Activated T-helper 9 cell treated with anti-CD3 and anti-CD28 coated beads, Interleukin-2, amount 50 U/mL, for 16 hours (primary cell): Measurements from ENCODE around the gene HUWE1.

Experiments
- DNase-seq: peaks from one replicate; pipeline ENCODE4 v3.0.0-alpha.2; 2020; ENCODE audit warnings: low read depth

The HUWE1 gene

DNA sequence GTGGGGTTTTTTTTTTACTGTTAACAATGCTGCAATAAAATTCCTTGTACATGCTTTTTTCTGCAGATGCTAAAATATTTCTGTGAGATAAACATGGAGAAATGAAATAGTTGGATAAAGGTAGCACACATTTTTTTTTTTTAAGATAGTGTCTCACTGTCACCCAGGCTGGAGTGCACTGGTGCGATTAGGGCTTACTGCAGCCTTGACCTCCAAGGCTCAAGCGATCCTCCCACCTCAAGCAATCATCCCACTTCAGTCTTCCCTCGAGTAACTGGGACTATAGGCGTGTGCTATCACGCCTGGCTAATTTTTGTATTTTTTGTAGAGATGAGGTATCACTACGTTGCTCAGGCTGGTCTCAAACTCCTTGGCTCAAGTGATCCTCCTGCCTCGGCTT lies 1.8 kb upstream of the HUWE1 start:
- DNase-seq: no peak

DNA sequence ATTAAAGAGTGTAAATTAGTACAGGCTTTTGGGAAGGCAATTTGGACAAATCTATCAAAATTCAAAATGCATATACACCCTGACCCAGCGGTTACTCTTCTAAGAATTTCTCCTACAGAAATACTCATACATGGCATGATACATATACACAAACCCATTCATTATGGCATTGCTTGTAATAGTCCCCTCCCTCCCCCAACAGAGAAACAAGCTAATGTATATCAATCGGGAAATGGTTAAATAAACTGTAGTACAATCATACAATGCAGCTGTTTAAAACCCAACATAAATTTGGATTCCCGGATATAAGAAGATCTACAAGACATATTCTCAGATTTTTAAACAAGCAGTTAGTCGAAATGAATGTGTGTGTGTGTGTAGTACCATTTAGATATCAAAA lies 808 bp downstream of the HUWE1 start:
- DNase-seq: no peak

DNA sequence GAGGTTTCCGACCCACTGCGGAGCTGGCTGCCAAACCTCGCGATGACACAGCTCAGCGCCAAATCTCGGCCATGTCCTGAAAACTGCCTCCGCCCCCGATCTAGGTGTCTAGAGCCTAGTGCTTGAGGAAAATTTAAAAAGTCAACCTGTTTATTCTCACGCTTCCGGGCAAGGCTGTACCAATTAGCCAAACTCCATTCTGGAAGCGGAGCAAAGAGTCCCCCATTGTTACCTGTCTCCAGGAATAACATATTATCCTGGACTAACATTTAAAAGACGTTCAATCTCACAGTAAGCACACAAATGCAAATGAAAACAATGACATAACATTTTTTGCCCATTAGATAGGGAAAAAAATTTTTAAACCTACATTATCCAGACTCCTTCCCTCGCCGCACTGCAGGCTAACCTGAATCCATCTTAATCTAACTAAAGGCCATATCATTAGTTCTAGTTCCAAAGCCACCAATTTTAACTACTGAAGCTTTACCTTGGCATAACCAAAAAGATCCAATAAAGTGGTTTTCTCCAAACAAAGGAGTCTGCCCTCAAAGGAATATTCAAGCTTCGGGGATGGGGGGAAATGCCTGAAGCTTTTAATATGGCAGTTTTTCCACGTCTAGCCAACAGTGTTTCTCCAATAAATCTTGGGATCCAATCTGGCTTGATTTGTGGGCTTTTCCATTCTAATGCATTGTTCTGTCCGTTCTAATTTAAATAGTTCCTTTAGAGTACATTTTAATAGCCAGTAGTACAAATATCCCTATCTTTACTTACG lies 1.9 kb downstream of the HUWE1 start:
- DNase-seq: no peak

DNA sequence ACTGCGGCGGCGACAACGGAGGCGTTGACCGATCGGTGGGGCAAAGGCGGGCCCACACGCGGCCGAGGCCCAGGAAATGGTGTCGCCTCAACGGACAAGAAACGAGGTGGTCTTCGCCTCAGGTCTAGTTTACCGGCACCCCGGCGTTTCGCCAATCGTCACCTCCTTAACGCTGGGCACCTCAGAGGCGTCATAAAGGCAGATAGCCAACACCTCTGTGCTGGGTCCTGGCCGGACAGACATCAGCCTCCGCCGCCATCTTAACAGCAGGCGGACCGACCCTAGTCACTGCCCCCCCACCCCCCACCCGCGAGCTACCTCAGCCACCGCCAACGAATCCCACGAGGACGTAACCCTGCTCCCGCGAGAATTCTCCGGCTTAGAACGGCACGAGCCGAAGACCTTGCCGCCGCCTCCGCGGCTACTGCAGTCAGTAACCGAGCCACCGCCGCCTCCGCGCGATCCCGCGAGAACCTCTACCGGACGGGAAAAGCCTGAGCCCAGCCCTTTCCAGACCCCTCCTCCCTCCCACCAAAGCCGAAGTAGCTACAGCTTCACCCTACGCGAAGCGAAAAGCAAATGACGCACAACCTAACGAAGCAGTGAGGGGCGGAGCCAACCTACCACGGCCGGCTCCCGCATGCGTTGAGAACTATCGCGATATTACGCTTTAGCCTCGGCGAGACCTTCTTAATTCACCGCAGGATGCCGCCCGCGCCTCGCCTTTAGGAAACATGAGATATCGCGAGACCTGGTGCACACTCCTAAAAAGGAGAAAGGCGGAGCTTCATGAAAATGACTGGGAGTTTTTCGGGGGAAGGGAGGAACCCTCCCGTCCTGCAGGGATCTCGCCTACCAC lies 2.7 kb downstream of the HUWE1 start:
- peak; percentile 79 for DNase-seq

DNA sequence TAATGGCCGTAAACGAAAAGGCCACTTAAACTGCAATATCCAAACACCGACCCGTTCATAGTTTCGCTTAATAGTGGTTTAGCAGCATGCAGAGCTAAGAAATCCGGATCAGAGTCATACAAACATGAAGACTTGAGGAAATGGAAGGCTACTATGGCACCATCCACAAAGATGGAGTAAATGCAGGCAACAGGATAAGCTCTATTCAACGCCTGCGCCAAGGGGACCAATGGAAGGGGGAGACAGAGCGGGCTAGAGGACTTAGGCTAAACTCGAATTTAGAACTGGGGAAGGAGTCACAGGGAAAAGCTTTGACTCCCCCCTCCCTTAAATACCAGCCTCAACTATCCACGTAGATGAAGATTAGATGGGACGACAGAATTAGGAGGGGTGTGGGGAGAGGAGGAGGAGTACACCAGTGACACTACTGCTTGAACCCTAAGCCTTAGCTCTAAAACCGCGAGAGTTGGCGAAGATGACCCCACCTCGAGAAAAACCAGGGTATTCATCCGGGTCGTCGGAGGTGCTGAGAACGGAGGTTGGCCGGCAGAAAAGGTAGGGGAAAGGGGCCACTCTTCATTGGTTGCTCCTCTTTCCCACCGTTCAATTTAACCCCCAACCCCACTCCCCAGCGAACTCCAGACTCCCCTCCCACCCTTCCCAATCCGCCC lies 3.5 kb downstream of the HUWE1 start:
- no peak for DNase-seq

DNA sequence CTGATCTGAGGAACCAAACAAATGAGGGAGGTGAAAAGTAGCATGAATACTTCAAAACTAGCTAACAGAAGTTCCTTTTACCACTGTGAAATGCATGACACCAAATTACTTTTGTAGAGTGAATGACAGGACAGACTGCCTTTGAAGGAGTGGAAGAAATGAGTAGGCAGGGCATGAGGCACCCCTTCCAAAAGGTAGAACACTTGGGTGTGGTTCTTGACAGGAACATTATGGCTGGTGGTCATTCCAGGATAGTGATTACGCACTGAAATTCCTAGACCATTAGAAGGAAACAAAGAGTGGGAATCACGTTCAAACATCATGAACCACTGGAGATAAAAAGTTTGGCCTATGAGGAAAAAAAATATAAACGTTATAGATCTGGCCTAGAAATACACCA lies 4.9 kb downstream of the HUWE1 start:
- DNase-seq: no peak

DNA sequence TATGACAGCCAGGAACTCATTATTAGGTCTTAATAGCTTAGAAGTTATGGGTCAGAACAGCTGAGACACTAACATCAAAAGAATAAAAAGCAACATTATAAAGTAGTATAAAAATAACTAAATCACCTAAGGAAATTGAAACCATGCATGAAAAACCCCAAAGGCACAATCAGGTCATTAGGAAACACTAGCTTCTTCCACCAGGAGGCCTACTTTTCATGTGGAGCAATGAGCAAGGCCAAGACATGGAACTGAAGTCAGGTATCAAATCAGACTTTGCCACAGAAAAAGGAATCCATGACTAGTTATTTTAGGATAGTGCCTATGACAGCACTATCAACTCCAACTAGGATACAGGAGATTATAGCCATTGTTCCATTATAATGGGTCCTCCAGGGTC lies 7.9 kb downstream of the HUWE1 start:
- DNase-seq: no peak

DNA sequence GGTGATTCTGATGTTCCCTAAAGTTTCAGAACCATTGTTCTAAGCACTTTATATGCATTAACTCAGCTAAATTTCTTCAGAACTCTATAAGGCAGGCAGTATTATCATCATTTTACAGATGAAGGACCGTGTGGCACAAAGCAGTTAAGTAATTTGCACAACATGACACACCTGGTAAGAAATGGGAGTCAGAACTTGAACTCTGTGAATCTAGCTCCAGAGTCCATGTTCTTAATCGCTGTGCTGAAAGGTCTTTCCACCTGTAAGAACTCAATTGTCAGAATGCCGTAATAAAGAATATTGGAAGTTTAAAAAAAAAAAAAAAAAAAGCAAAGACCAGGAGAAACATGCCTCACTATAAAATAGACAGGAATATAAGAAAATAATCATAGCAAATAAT lies 9.2 kb downstream of the HUWE1 start:
- no peak for DNase-seq

DNA sequence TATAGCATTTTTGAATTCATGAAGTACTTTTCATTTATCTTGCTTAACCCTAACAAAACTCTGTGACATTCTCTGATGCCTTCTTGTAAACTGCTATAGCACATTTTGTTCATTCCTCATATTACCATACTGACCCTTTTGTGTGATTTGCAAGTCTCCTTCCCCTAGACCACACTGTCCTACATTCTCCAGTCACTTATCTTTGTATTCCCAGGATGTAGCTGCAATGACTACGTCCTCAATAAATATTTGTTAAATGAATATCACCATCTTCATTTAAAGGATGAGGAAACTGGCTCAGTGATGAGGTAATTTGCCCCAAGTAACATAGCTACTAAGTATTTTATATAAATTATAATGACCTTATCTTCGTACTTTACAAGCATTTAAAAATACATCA lies 11.9 kb downstream of the HUWE1 start:
- no peak for DNase-seq

DNA sequence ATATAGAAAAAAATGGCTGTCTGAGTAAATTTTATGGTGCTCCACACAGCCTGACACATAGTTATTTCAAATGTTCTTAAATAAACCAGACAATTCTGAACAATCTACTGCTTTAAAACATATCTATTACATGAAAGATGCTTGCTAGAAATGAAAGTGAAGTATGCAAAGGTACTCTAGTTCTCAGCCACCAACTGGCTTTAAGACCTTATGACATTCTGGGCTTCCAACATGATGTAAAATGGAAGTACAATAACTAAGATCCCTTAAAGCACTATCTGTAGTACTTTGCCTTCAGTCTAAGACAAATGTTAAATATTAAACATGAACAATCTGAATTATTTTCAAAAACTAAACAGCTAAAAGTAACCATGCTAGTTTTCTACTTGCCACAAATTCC lies 17.3 kb downstream of the HUWE1 start:
- no peak for DNase-seq

DNA sequence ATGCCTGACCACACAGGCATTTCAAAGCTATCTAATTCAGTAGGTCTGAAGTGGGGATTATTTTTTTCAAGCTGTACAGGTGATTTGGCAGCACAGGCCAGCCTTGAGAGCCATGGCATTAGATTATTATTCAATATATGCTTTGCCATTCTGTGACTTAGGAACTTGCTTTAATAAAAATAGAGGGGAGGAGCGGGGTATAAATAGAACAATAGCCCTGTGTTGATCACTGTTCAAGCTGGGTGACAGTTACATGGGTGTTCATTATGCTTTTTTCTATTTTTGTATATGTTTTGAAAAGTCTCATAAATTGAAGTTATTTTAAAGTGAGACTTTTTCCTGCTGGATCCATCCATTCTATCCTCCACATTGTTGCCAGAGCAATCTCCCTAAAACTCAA lies 20.3 kb downstream of the HUWE1 start:
- DNase-seq: no peak

DNA sequence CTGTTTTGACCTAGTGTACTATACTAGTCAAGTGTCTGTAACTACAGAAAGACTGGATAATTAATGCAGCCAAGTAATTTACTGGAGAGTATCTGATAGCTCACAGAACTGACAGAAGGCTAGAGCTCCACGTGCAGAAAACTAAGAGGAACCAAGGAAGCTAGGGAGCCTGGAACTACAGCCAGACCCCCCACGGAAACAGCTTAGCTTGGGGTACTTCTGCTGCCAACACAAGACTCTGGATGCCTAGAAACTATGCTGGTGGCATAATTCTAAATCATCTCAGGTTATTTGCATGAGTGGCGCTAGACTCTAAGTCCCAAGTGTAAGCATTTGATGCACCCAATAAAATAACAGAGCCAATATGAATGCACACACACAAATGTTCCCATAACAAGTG lies 26.5 kb downstream of the HUWE1 start:
- no peak for DNase-seq

DNA sequence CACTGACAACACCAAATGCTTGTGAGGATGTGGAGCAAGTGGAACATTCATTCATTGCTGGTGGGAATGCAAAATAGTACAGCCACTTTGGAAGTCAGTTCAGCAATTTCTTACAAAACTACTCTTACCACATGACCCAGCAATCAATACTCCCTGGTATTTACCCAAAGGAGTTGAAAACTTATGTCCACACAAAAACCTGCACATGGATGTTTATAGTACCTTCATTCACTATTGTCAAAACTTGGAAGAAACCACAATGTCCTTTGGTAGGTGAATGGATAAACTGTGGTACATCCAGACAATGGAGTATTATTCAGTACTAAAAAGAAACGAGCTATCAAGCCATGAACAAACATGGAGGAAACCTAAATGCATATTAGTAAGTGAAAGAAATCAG lies 27.5 kb downstream of the HUWE1 start:
- DNase-seq: no peak

DNA sequence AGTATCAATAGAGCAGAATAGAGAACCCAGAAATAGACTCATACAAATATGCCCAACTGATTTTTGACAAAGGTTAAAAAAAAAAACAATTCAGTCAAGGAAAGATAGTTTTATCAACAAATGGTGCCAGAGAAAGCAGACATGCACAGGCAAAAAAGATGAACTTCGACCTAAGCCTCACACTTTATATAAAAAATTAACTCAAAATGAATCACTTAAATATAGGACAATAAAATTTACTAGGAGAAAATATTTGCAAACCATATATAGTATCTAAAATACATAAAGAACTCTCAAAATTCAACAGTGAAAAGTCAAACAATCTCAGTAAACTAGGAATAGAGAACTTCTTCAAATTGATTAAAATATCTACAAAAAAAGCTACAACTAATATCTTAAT lies 29.7 kb downstream of the HUWE1 start:
- DNase-seq: no peak

DNA sequence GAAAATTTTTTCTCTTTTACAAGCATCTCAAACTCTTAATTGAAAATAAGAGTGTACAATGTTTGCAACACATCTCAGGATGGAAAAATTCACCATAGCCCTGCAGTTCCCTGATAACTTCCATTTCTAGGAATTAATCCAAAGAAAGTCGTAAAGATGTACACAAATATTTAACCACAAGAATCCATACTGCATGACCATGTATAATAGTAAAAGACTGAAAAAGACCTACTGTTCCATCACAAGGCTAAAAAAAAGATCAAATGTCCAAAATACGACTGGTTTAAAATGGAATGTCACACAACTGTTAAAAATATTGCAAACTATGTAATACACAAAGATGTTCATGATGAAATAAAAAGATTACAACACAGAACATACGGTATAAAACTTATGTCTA lies 32.1 kb downstream of the HUWE1 start:
- DNase-seq: no peak

DNA sequence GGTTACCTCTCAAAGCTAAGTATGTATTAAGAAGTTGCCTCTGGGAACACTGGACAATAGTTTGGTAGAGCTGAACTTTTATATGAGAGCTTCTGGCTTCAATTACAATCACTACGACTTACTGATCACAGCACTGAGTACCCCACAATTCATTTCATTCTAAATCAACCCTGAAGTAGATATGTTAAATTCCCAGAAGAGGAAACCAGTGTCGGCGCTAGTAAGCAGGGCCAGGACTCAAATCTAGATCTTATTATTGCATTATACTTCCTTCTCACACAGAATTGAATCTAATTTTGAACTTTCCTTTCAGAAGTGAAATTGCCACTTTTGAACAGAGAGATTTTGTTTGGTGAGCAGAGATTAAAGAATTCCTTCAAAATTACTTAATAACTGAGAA lies 41.8 kb downstream of the HUWE1 start:
- no peak for DNase-seq

DNA sequence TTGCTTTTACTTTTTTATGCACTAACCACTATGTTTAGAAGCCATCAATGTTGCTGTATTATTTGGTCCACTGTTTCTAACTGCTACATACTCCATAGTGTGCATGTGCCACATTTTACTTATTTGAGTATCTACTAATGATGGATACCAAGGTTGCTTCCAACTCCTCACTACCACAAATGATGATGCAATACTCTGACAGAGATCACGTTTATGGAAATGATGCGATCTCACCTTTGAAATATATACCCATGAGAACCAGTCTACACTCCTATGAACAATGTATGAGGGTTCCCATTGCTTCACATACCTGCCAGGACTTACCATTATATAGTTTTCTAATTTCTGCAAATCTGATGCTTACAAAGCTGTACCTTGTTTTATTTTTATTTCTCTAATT lies 44.2 kb downstream of the HUWE1 start:
- DNase-seq: no peak

DNA sequence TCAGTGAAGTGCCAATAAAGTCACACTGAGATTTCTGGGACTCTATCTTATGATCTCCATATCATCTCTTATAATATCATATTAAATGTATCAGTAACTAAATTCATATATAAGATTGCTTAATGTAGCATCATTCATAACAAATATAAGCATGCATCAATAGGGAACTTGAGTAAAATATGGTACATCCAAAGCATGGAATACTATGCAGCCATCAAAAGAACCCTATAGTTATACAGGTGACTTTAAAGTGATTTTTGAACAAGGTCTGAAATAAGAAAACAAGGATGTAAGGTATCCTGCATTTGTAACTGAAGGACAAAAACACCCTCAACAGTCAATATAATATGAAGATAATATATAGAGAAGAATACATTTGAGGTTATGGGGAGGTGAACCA lies 47.3 kb downstream of the HUWE1 start:
- DNase-seq: no peak

DNA sequence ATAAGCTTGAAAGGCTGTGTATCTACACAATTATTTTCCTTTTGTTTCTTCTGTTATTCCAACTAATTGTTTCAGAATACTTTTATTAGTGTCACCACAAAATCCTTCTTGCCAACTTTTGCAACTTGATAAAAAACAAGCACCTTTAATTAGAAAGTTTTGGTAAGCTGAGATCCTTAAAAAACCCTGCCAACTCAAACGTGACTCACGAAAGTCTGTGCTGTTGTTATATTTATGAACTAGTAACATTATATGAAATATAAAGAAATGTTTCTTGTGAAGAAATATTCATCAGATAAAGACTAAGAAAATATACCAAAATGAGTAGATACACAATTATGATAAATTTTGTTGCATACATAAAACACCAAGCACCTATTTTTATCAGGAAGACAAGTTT lies 49.0 kb downstream of the HUWE1 start:
- no peak for DNase-seq

DNA sequence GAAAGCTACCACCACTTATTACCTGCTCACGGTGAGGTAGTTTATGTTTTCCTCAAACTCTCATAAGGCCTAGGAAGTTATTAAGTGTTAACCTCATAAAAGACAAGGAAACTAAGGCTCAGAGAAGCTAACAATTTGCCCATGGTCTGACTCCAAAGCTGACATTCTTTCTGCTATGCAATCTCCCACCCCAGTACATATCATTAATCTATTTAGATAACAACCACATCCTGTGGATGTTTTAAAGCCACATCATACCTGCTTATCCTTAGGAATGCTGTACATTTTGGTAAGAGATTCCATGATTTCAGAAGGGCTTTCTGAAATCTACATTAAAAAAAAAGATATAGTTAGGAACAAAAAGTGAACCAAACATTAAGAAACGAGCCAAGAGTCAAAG lies 55.4 kb downstream of the HUWE1 start:
- DNase-seq: no peak

DNA sequence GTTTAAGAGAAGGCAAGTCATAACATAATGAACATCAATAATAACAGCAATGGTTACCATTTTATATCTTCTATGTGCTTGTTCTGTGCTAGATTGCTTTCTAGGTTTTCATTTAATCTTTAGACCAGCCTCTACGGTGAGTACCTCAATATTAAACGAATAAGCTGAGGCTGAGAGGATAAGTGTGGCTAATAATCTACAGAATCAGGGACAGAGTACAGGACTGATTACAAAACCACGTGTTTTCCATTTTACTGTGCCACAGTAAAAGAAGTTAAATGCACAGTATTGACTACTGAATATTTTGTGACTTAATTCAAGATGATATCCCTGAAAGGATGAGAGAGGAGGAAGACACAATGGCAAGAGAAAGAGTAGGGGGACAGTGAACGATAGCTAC lies 56.3 kb downstream of the HUWE1 start:
- no peak for DNase-seq

DNA sequence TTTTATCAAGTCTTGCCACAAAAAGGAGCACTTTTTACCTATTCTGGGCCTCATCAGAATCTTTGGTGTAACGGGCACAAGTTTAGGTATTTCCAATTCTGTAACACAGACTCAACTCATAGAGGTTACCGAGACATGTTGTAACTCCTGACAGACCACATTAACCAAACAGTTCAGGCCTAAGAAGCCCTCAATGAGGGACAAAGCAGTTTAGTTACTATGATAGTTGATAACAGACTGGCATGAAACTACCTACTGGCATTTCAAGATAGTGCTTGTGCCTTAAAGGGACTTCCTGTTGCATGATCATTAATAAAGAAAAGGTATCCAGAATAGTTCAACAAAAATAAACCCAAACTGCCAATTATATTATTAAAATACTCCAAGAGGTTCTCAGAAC lies 64.1 kb downstream of the HUWE1 start:
- DNase-seq: no peak

DNA sequence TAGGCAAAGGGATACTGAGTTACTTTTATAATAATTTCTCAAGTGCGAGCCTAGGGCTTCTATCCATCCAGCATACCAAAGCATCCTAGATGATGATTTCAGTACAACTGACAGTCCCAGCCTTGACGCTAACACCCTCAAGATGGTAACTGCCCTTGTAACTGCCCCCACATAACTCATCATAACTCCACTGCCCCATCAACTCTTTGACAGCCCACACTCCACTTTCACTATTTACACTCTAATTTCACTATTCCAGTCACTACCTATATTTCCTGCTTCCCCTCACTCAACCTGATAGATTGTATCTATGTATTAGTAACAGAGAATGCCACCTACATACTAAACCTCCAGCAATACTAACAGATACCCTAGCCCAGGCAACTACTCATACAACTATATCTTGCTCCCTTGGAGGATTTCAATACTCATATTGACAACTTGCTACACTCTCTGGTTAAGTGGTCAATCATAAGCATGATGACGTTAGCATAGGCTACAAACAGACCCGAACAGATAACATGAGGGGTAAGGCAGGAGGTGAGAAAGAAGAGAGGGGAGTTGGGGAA lies 65.0 kb downstream of the HUWE1 start:
- no peak for DNase-seq
